HG02678 (cell line): ENCODE measurements around the gene LZTS2.
"Not testable (repeated sequence)": the region's sequence is repeated elsewhere in the genome, so short reads cannot be mapped to it uniquely, and the experiment has no call there.

ENCODE experiments used
- ATAC-seq: cut with Tn5 transposase; IDR thresholded peaks from one replicate; pipeline ENCODE4 v1.9.1; 2021; ENCODE audit warnings: mild to moderate bottlenecking, moderate library complexity; ENCODE audit not compliant: unreplicated experiment

LZTS2 gene

GRCh38 chr10:101031128-101031795, 31.7 kb downstream of the LZTS2 start, which contains the start of the genes PDZD7 and SFXN3:
TSS of gene PDZD7 (minus strand) at chr10:101031129. CDS start at chr10:101030219, 910 bp downstream.
TSS of gene SFXN3 (plus strand) at chr10:101031234. CDS start at chr10:101034695, 3,461 bp downstream.
- ATAC-seq: peak; percentile 95

DNA sequence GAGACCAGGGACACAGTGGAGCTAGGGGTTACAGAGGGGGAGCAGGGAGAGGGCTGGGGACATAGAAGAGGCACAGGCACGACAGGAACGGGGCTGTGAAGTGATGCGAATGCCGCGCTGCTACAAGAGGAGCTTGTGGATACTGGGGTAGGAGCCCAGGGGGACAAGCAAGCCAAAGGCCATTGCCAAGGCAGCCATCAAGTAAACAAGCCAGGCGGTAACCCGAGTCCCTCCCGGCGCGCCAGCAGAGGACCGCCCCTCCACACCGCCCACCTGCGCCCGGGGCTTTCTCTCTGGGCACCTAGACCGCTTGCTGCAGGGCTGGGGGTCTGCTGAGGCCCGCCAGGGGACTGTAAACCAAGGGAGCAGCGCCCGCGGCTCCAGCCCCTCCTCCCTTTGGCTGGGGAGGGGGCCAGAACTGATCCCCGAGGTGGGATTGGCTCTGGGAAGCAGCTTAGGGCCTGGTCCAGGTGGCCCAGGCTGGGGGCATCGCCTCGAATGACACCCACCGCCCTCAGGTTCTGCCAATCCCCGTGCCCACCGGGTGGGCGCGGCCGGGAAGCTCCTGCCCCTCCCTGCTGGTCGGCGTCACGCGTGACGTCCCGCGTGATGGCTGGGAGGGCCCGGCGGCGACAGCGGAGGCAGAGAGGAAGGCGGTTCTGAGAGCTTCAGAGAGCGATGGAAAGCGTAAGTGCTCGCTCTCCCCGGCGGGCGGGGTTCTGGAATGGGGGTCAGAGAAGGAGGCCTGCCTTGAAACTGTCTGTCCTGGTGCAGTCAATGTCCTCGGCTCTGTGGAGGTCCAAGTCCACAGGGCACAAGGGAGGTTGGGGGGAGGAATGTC, 32.4 kb downstream of the LZTS2 start:
- peak; percentile 37 for ATAC-seq

DNA sequence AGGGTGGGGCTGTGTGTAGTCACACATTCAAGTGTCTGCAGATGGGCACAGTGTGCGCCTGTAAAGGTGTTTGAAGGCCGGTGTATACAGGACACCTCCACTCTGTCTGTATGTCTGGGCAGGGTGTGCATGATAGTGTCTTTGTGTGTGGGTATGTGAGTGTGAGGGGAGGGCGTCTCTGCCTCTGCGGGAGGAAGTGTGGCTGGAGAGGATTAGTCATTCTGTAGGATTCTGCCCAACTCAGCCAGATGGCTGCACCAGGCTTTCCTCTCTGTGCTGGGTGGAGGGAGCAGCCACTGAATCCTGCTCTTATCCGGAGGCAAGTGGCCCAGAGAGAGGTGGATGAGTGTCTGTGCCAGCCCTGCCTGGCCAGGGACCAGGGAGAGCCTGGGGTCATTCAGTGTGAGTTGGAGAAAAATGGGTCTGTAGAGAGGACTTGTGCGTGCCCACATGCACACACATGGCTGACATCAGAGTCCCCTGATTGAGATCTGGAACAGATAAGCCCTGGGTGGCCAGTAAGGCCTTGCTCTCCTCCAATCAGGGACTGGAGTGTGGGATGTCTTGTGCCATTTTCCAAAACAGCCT, 33.1 kb downstream of the LZTS2 start:
- peak; percentile 8 for ATAC-seq

DNA sequence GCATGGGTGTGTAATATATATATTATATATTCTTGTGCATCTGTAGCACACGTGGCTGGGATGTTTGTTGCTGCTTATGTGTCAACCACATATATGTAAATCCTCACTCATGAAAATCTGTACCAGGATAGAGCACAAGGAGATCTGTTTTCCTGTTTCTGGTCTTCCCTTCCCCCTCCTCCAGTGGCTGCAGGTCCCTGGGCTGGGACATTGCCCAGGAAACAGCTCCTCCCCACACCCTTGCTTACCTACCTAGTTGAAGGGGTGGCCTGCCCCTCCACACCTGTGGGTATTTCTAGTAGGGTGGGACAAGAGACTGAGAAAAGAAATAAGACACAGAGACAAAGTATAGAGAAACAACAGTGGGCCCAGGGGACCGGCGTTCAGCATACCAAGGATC, 33.7 kb downstream of the LZTS2 start:
- no peak for ATAC-seq

GRCh38 chr10:101034404-101034803, 34.8 kb downstream of the LZTS2 start:
- ATAC-seq: not testable (repeated sequence)

DNA sequence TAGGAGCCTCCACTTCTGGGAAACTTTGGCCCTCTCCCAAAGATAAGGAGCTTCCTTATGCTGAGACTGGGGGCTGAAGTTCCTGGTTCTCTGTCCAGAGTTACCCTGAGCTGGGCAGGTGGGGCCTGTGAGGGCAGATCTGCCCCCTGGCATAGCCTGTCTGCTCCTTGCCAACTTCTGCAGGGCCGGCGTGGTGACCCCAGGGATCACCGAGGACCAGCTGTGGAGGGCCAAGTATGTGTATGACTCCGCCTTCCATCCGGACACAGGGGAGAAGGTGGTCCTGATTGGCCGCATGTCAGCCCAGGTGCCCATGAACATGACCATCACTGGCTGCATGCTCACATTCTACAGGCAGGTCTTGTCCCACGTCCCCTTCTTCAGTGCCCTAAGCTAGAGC, 35.7 kb downstream of the LZTS2 start:
- no peak for ATAC-seq

- ATAC-seq: no peak
Observed at GRCh38 chr10:101035916-101036702, 36.5 kb downstream of the LZTS2 start.

DNA sequence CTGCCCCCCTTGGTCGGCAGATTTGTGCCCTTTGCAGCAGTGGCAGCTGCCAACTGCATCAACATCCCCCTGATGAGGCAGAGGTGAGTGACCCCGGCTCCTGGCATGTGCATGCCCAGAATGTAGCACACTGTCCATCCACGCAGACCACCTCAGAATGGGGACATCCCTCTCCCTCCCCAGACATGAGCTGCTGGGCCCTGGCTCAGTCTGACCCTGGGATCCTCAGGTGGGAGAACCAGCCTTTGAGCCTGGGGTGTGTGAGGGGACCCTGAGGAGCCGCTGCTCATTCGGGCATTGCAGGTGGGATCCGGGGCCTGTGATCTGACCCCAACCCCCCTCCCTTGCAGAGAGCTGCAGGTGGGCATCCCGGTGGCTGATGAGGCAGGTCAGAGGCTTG, 37.1 kb downstream of the LZTS2 start:
- ATAC-seq: no peak

DNA sequence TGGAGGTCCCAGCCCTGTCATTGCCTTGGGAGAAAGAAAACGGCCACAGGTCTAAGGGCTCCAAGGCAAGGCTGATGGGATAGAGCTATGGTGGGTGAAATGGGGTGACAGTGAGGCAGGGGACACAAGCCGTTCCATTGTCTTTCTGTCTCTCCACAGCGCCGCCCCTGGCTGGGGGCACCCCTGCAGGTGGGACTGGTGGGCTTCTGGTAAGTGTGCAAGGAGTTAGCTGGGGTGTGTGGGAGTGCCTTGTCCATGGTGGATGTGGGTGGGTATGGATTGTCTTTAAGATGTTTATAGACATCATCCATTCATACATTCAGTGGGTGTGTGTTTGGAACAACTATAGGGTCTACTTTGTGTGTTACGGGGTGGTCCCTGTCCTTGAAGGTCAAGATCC, 38.9 kb downstream of the LZTS2 start:
- ATAC-seq: no peak

- ATAC-seq: no peak
Observed at GRCh38 chr10:101040061-101040460, 40.5 kb downstream of the LZTS2 start.

GRCh38 chr10:101040851-101041250, 41.2 kb downstream of the LZTS2 start:
- ATAC-seq: no peak

DNA sequence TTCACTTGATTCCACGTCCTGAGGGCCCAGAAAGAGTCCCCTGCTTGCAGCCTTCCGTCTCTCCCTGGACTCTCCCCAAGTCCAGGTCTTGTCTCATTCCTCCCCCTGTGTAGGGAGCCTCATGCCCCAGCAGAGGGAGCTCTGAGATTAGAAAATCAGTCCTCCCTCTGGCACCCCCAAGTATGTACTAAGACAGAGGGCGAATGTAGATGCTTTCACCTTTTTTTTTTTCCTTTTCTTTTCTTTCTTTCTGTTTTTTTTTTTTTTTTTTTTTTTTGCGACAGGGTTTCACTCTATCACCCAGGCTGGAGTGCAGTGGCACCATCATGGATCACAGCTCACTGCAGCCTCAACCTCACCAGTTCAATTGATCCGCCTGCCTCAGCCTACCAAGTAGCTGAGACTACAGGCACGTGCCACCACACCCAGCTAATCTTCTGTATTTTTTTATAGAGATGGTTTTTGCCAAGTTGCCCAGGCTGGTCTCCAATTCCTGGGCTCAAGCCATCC, 41.7 kb downstream of the LZTS2 start:
- peak; percentile 56 for ATAC-seq

GRCh38 chr10:101042118-101042517, 42.5 kb downstream of the LZTS2 start:
- ATAC-seq: no peak

DNA sequence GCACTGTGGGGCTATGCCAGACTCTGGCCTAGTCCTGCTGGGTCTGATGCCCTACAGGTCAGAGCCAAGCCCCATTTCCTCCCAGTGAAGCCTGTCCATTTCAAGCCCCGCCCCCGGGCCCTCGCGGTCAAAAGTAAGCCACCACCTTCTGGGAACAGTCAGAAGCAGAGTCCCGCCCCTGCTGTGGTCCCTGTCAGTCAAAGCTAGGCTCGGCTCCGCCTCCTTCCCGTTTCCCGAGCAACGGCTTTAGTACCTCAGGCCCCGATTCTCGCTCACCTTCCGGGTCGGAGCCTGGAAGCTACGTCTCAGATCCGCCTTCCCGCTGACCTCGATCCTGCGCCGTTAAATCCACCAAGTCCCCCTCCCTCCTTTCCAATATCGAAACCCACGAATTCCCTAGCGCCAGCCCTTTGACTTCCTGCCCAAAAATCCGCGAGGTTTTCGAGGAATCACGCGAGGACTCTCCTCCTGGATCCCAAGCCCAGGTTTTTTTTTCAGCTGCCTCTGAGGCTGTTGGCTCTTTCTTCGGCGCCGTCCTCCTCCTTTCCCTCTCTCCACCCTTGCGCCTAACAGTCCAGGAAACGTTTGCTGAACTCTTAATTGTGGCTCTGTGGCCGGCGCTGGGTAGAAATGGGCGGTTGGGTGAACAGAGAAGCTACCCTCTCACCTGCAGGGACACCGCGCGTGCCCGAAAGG, 43.2 kb downstream of the LZTS2 start:
- ATAC-seq: peak; percentile 95

DNA sequence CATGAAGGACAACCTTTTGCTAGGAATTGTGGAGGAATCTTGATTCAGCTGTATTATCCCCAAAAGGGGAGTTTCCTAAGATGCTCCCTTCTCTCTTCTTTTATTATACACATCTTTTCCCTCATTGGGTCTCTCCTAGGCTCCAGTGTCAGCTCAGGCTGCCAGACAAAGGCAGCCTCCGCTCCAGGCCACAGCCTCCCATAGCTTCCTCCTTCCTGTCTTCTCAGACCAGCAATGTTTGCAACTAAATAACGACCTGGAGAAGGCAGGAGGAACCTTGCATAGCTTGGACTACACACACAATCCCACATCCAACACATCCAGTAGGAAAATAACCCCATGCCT, 43.7 kb downstream of the LZTS2 start:
- no peak for ATAC-seq

GRCh38 chr10:101044117-101044516, 44.5 kb downstream of the LZTS2 start:
- no peak for ATAC-seq

DNA sequence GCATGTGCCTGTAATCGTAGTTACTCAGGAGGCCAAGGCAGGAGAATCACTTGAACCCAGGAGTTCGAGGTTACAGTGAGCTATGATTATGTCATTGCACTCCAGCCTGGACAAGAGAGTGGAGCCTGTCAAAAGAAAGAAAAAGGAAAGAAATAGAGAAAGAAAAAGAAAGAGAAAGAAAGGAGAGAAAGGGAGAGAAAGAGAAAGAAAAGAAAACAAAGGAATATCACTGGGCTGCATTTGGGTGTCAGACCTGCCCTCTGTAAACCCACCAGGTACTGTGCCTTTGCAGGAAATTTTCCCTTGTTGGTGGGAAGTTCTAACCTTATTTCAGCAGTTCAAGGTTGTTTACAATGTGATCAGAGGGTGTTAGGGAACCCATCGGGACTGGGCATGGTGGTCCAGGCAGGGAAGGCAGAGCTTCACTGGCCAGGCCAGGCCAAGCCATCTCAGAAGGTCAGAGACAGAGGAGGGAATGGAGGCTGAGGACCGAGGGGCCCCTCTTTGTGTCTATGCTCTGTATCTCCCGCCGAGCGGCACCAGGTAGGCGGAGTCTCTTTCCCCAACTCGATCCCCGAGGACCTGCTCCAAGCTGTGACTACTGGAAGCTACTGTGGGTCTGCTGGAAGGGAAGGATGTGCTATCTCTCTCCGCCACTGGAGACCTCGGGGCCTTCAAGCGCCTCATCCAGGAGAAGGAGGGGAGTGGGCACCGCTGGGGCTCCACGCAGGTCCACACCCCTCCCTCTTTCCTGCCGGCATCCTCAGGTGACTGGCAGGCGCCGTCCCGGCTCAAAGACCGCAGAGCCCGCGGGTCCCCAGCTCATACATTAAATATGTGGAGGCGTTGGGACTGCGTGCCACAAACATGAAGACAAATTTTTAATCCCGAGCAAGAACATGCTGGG, 47.0 kb downstream of the LZTS2 start:
- no peak for ATAC-seq

DNA sequence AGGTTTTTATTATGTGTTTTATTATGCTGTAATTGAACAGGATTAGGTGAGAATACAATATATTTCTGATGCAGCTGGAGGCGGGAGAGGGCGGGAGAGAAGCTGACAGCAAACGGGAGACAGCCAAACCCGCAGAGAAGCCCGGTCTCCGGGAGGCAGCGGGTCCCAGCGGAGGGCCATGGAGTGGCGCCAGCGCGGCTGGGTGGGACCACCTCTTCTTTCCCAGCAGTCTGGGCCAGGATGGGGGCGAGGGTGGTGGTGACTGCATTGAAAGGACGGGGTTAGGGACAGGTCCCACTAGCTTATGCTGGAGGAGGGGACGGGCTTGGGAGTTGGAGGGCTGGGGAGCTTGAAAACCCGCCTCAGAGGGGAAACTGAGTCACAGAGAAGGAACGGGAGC, 47.7 kb downstream of the LZTS2 start:
- no peak for ATAC-seq
